B cell (primary cell): Measurements from ENCODE around the gene SEC16B. TPM values are rescaled to one million over a fixed set of nuclear protein-coding genes. Genes with fewer than 3 reads are reported as not detected.

Source experiments
- ATAC-seq: fragments of 200-7000 bp; cut with Tn5 transposase; one replicate; pipeline ENCODE4 v1.10.0; 2021; ENCODE audit warnings: low read depth, mild to moderate bottlenecking, moderate number of reproducible peaks, moderate library complexity
- CTCF ChIA-PET: fragments of 350-600 bp; sonication (Branson Sonifier 250); formaldehyde crosslinking; loops from one replicate; lab custom pipeline; 2021; ENCODE audit warnings: antibody characterized with exemption, inconsistent platforms; lab: Charles Lee
- POLR2A ChIA-PET: fragments of 350-600 bp; sonication (Branson Sonifier 250); formaldehyde crosslinking; loops from one replicate; lab custom pipeline; 2021; ENCODE audit warnings: antibody characterized with exemption; lab: Charles Lee
- DNase-seq: peaks from one replicate; pipeline ENCODE4 v3.0.0; 2013
- H2AFZ ChIP-seq: 2 replicates; pipeline ENCODE4 v1.6.1; 2012; ENCODE audit warnings: mild to moderate bottlenecking, low read depth, low read length; ENCODE audit not compliant: insufficient read depth, poor library complexity, severe bottlenecking
- H3K27ac ChIP-seq, 2 donors: 1 replicate in 1 of 2; 2 replicates in 1 of 2; pipeline ENCODE4 v1.5.1; 2012 to 2013; ENCODE audit warnings: low read length in 2 of 2, mild to moderate bottlenecking in 2 of 2, moderate library complexity in 1 of 2
- H3K27me3 ChIP-seq, 4 experiments: fragments of 200-600 bp in 1 of 4; sonication (generic) in 1 of 4; replicated peaks in 1 of 4; 1 replicate in 2 of 4; 2 replicates in 2 of 4; pipeline versions ENCODE4 v1.6.1 to v1.7.0; 2013 to 2016; ENCODE audit warnings: low read length in 3 of 4, mild to moderate bottlenecking in 2 of 4, mixed read lengths in 1 of 4, moderate library complexity in 1 of 4; ENCODE audit not compliant: insufficient read depth in 4 of 4, control insufficient read depth in 3 of 4; ENCODE audit errors: control extremely low read depth in 1 of 4
- H3K36me3 ChIP-seq, 2 experiments: replicated peaks in 1 of 2; 1 replicate in 1 of 2; 2 replicates in 1 of 2; pipeline versions ENCODE4 v1.6.1 to v1.7.1; 2013; ENCODE audit warnings: low read length in 1 of 2; ENCODE audit not compliant: insufficient read depth in 2 of 2, control insufficient read depth in 1 of 2; ENCODE audit errors: control extremely low read depth in 1 of 2, extremely low read depth in 1 of 2
- H3K4me1 ChIP-seq, 2 donors: fragments of 200-600 bp in 1 of 2; sonication (generic) in 1 of 2; 1 replicate in 1 of 2; 2 replicates in 1 of 2; pipeline versions ENCODE4 v1.5.1 to v1.6.1; 2013 to 2017; ENCODE audit warnings: low read length in 2 of 2; ENCODE audit not compliant: control insufficient read depth in 2 of 2, insufficient read depth in 2 of 2
- H3K4me2 ChIP-seq: replicated peaks from 2 replicates; pipeline ENCODE3; 2012; ENCODE audit warnings: mild to moderate bottlenecking, low read depth, low read length; ENCODE audit not compliant: poor library complexity, severe bottlenecking
- H3K4me3 ChIP-seq, 5 experiments: fragments of 200-600 bp in 1 of 5; sonication (generic) in 1 of 5; 1 replicate in 3 of 5; 2 replicates in 2 of 5; pipeline versions ENCODE4 v1.5.1 to v1.7.0; 2011 to 2016; ENCODE audit warnings: low read length in 4 of 5, mild to moderate bottlenecking in 4 of 5, low read depth in 2 of 5, control low read depth in 1 of 5, moderate library complexity in 1 of 5; ENCODE audit not compliant: insufficient read depth in 1 of 5; ENCODE audit errors: control extremely low read depth in 1 of 5, extremely low read depth in 1 of 5
- H3K79me2 ChIP-seq: fragments of 200-600 bp; sonication (generic); one replicate; pipeline ENCODE4 v1.6.0; 2016; ENCODE audit warnings: low read length; ENCODE audit not compliant: control insufficient read depth, insufficient read depth
- H3K9ac ChIP-seq: fragments of 200-600 bp; sonication (generic); 2 replicates; pipeline ENCODE4 v1.6.1; 2017; ENCODE audit warnings: mild to moderate bottlenecking, low read length, moderate library complexity
- H3K9me3 ChIP-seq, 3 donors: one replicate each; pipeline versions ENCODE4 v1.6.1 to v1.7.1; 2013; ENCODE audit warnings: low read length in 2 of 3; ENCODE audit not compliant: control insufficient read depth in 2 of 3, insufficient read depth in 1 of 3; ENCODE audit errors: control extremely low read depth in 1 of 3
- H4K20me1 ChIP-seq: 2 replicates; pipeline ENCODE4 v1.6.0; 2012; ENCODE audit warnings: mild to moderate bottlenecking, low read length; ENCODE audit not compliant: insufficient read depth, control insufficient read depth, poor library complexity, severe bottlenecking
- H3K27ac Mint-ChIP-seq: one replicate; pipeline ENCODE4 v1.8.0; 2021; ENCODE audit warnings: mixed read lengths
- H3K27me3 Mint-ChIP-seq: one replicate; pipeline ENCODE4 v1.8.0; 2021; ENCODE audit warnings: mixed read lengths
- H3K4me1 Mint-ChIP-seq: one replicate; pipeline ENCODE4 v1.8.0; 2021; ENCODE audit warnings: mixed read lengths
- H3K4me3 Mint-ChIP-seq: one replicate; pipeline ENCODE4 v1.8.0; 2021; ENCODE audit warnings: mixed read lengths
- H3K9me3 Mint-ChIP-seq: one replicate; pipeline ENCODE4 v1.8.0; 2022; ENCODE audit warnings: mixed read lengths; ENCODE audit not compliant: insufficient read depth
- EZH2 ChIP-seq: IDR thresholded peaks from 2 replicates; pipeline ENCODE4 v1.6.1; 2012; ENCODE audit warnings: borderline replicate concordance, low read depth, mild to moderate bottlenecking, moderate library complexity, low read length; ENCODE audit not compliant: insufficient read depth, poor library complexity, severe bottlenecking
- WGBS: methylation state at CpG from one replicate; pipeline ENCODE4 v1.1.5; 2013; ENCODE audit warnings: missing lambda C conversion rate; ENCODE audit not compliant: insufficient coverage; 5-methylcytosine and 5-hydroxymethylcytosine counted together
- intact Hi-C: fragments of 100-400 bp; cut with micrococcal nuclease; formaldehyde crosslinking; loops from one replicate; pipeline ENCODE4 v1.10.0; 2022
- polyA plus RNA-seq: library from polyadenylated mRNA; depleted of rRNA; stranded (reverse); fragments of >200 nt; gene quantifications from 2 replicates; pipeline ENCODE4 v1.2.3, GENCODE V29; 2012
- total RNA-seq, 2 donors: library from RNA; stranded (reverse); fragments of 120-200 nt in 1 of 2; gene quantifications; 1 replicate in 1 of 2; 2 replicates in 1 of 2; pipeline versions ENCODE4 v1.2.3 to v1.2.4, GENCODE V29; 2013 to 2022
- TF ChIP-seq, protein P1 (sequence below): fragments of 200-600 bp; IDR thresholded peaks from one replicate; pipeline ENCODE4 v1.8.0; 2022; ENCODE audit warnings: antibody characterized with exemption, mild to moderate bottlenecking

Gene SEC16B
- total and polyA plus RNA-seq, 2 donors (not counting 1 experiment from before 2014, with no cell fraction given), result 0.03 to 0.10 TPM

DNA sequence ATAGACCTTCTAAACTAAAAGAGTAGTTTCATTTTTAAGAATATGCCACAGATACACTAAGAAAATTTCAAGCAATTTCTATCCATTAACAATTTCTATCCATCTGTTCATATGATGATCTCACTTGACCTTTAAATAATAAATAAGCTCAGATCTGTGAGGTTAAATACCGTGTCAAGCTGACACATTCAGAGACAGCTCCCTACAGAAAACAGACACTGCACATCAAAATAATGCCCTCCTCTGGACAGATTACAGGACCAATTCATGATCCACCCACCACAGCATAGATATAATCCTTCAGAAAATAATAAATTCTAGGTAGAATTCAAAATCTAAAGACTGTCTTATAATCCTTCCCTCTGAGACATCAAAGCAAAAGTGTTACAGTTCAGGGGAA is 49.4 kb upstream of the SEC16B start:
- ChIA-PET POLR2A (no interaction called here), CTCF (interaction anchor here (1.5 kb wide), 1 partner anchor 13 kb away, joined by 7 read pairs; no protein-coding TSS in a partner anchor)
- Histone ChIP-seq H3K9me3 (peaks cover 0 to 4% (median 0%) of the 10 kb centered on the region in 3 donors), H3K9ac (no peak overlapping the region), H3K27ac (no peak overlapping the region), H3K4me1 (no peaks in the 10 kb centered on the region), H3K36me3 (no peaks in the 10 kb centered on the region), H2AFZ (no peak overlapping the region), H4K20me1 (no peaks in the 10 kb centered on the region), H3K27me3 (no peaks in the 10 kb centered on the region), H3K4me2 (no peak overlapping the region), H3K4me3 (no peak overlapping the region), H3K79me2 (no peaks in the 10 kb centered on the region)
- 60% methylated on average over 1 of the region's 1 CpG for WGBS
- no peaks in the 10 kb centered on the region for H3K4me1 Mint-ChIP-seq
- peaks cover 28% of the 10 kb centered on the region for H3K27me3 Mint-ChIP-seq
- no peaks in the 10 kb centered on the region for H3K9me3 Mint-ChIP-seq
- H3K4me3 Mint-ChIP-seq, result no peak overlapping the region
- intact Hi-C loops, result no loop called here
- no peak for ATAC-seq
- no peak overlapping the region for H3K27ac Mint-ChIP-seq
- DNase-seq, result no peak
- TF ChIP-seq EZH2, result no peak
- TF ChIP-seq, protein P1, sequence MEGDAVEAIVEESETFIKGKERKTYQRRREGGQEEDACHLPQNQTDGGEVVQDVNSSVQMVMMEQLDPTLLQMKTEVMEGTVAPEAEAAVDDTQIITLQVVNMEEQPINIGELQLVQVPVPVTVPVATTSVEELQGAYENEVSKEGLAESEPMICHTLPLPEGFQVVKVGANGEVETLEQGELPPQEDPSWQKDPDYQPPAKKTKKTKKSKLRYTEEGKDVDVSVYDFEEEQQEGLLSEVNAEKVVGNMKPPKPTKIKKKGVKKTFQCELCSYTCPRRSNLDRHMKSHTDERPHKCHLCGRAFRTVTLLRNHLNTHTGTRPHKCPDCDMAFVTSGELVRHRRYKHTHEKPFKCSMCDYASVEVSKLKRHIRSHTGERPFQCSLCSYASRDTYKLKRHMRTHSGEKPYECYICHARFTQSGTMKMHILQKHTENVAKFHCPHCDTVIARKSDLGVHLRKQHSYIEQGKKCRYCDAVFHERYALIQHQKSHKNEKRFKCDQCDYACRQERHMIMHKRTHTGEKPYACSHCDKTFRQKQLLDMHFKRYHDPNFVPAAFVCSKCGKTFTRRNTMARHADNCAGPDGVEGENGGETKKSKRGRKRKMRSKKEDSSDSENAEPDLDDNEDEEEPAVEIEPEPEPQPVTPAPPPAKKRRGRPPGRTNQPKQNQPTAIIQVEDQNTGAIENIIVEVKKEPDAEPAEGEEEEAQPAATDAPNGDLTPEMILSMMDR, result no peak

GRCh38 chr1:178017517-178017916 is 47.7 kb upstream of the SEC16B start:
- no peaks in the 10 kb centered on the region for H3K9me3 Mint-ChIP-seq
- Histone ChIP-seq H3K79me2 (no peaks in the 10 kb centered on the region), H3K9me3 (peaks cover 0 to 4% (median 0%) of the 10 kb centered on the region in 3 donors), H3K36me3 (no peaks in the 10 kb centered on the region), H2AFZ (no peak overlapping the region), H4K20me1 (no peaks in the 10 kb centered on the region), H3K4me3 (no peak overlapping the region), H3K4me2 (no peak overlapping the region), H3K9ac (no peak overlapping the region), H3K27me3 (no peaks in the 10 kb centered on the region), H3K4me1 (no peaks in the 10 kb centered on the region), H3K27ac (no peak overlapping the region)
- ATAC-seq (no peak), DNase-seq (no peak)
- intact Hi-C loops, result no loop called here
- POLR2A ChIA-PET, result no interaction called here
- CTCF ChIA-PET, result no interaction called here
- peaks cover 28% of the 10 kb centered on the region for H3K27me3 Mint-ChIP-seq
- no peaks in the 10 kb centered on the region for H3K4me1 Mint-ChIP-seq
- H3K27ac Mint-ChIP-seq, result no peak overlapping the region
- H3K4me3 Mint-ChIP-seq, result no peak overlapping the region
- WGBS, result no CpG with 5 or more reads among the region's 2 CpGs
- no peak for TF ChIP-seq EZH2
- TF ChIP-seq, protein P1, result no peak
